BE2C (cell line): Measurements from ENCODE around the gene S100A4.

Experiments
- DNase-seq: peaks from one replicate; pipeline ENCODE4 v3.0.0-alpha.2; 2020
- H3K27me3 ChIP-seq: fragments of 250-450 bp; sonication (Bioruptor Pico); 2 replicates; pipeline ENCODE4 v1.5.1; 2020; ENCODE audit warnings: mild to moderate bottlenecking
- H3K36me3 ChIP-seq: fragments of 250-450 bp; sonication (Bioruptor Pico); 2 replicates; pipeline ENCODE4 v1.5.1; 2020; ENCODE audit warnings: mild to moderate bottlenecking
- H3K4me1 ChIP-seq: fragments of 250-450 bp; sonication (Bioruptor Pico); 2 replicates; pipeline ENCODE4 v1.5.1; 2020
- H3K4me3 ChIP-seq: 2 replicates; pipeline ENCODE4 v1.5.1; 2011; ENCODE audit warnings: low read depth, low read length
- H3K9me3 ChIP-seq: fragments of 250-450 bp; sonication (Bioruptor Pico); 2 replicates; pipeline ENCODE4 v1.5.1; 2020
- TF ChIP-seq, protein P1 (sequence below): IDR thresholded peaks from 2 replicates; pipeline ENCODE4 v1.5.1; 2012; ENCODE audit warnings: mild to moderate bottlenecking, low read depth, low read length

Gene S100A4

DNA sequence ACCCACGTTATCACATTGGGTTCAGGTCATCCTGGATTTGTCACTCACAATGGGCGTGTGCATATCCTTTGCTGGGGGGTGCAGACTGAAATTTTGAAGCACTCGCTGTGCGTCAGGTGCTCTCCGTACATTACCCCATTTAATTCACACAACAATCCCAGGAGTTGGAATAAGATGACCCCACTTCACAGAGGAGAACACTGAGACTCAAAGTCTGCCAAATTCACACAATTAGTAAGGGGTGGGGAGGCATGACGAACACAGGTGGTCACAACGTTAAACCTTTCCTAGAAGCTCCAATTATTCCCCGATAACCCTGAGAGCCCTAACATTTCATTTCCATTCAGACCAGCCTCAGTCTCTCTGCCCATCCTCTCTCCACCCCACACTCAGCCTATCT is 23.9 kb upstream of the S100A4 start:
- Histone ChIP-seq H3K9me3 (no peaks in the 10 kb centered on the region), H3K4me1 (peaks cover 38% of the 10 kb centered on the region), H3K36me3 (no peaks in the 10 kb centered on the region), H3K4me3 (no peak overlapping the region), H3K27me3 (no peaks in the 10 kb centered on the region)
- no peak for DNase-seq
- TF ChIP-seq, protein P1, sequence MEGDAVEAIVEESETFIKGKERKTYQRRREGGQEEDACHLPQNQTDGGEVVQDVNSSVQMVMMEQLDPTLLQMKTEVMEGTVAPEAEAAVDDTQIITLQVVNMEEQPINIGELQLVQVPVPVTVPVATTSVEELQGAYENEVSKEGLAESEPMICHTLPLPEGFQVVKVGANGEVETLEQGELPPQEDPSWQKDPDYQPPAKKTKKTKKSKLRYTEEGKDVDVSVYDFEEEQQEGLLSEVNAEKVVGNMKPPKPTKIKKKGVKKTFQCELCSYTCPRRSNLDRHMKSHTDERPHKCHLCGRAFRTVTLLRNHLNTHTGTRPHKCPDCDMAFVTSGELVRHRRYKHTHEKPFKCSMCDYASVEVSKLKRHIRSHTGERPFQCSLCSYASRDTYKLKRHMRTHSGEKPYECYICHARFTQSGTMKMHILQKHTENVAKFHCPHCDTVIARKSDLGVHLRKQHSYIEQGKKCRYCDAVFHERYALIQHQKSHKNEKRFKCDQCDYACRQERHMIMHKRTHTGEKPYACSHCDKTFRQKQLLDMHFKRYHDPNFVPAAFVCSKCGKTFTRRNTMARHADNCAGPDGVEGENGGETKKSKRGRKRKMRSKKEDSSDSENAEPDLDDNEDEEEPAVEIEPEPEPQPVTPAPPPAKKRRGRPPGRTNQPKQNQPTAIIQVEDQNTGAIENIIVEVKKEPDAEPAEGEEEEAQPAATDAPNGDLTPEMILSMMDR, result no peak

DNA sequence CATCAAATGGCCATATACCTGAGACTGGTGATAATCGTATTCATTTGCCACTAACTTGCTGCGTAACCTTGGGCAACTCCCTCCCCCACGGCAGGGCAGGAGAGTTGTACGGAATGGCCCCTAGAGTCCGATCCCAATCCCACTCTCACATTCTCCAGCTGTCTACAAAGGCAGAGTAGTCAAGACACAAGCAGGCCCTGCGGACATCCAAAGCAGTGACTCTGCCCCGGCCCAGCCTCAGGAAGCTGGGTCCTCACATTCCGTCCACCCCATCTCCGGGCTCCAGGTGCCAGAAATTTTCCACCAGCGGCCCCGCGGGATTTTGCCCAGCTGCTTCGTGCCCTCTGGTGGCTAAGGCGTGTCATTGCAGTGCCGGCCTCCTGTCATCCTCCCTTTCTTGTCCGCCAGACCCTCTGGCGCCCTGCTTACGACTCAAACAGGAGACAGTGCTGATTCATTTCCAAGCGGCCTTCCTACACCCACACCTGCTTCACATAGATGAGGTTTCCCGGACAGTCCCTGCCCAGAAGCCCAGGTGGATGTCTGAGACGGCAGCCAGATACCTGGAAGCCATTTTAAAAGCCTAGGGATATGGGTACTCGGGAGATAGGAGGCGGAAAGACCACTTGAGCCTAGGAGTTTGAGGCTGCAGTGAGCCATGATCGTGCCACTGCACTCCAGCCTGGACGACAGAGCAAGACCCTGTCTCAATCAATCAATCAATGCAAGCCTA is 22.9 kb upstream of the S100A4 start:
- Histone ChIP-seq H3K27me3 (no peaks in the 10 kb centered on the region), H3K36me3 (no peaks in the 10 kb centered on the region), H3K9me3 (no peaks in the 10 kb centered on the region), H3K4me3 (peak overlapping the region; percentile 51), H3K4me1 (peaks cover 38% of the 10 kb centered on the region)
- DNase-seq, result peak; percentile 94
- TF ChIP-seq, protein P1, result peak; percentile 99

DNA sequence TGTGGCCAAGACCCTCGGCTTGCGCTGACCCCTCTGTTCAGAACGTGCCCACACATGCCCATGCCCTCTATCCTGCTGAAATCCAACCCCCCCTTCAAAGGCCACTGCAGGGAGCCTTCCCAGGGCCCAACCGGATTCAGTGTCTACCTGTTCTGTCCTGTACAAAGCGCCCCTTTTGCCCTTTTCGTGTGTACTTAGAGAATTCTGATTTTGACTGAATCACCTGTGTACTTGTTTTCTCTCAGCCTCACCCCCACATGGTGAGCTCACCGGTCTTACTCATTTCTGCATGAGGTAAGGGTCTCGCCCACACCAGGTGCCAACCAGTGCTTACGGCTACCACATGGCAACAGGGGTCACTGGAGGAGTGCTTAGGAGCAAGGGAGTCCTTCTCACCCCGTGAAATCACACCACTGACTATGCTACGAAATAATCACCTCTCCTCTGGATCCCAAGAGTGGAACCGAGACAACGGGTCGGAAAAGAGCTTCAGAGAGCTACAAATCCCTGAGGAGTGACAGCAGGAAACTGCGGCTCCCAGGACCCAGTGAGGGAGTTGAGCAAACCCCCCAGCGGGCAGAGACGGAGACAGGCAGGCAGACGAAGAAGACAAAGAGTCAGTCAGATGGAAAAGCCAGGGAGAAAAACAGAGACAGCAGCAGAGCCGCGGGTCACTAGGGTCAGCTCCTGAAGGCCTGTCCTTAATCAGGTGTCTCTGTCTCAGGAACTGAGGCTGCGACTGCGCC is 22.2 kb upstream of the S100A4 start:
- Histone ChIP-seq H3K4me3 (peak overlapping the region; percentile 51), H3K27me3 (no peaks in the 10 kb centered on the region), H3K36me3 (no peaks in the 10 kb centered on the region), H3K4me1 (peaks cover 34% of the 10 kb centered on the region), H3K9me3 (no peaks in the 10 kb centered on the region)
- TF ChIP-seq, protein P1, result no peak
- DNase-seq, result peak; percentile 62

DNA sequence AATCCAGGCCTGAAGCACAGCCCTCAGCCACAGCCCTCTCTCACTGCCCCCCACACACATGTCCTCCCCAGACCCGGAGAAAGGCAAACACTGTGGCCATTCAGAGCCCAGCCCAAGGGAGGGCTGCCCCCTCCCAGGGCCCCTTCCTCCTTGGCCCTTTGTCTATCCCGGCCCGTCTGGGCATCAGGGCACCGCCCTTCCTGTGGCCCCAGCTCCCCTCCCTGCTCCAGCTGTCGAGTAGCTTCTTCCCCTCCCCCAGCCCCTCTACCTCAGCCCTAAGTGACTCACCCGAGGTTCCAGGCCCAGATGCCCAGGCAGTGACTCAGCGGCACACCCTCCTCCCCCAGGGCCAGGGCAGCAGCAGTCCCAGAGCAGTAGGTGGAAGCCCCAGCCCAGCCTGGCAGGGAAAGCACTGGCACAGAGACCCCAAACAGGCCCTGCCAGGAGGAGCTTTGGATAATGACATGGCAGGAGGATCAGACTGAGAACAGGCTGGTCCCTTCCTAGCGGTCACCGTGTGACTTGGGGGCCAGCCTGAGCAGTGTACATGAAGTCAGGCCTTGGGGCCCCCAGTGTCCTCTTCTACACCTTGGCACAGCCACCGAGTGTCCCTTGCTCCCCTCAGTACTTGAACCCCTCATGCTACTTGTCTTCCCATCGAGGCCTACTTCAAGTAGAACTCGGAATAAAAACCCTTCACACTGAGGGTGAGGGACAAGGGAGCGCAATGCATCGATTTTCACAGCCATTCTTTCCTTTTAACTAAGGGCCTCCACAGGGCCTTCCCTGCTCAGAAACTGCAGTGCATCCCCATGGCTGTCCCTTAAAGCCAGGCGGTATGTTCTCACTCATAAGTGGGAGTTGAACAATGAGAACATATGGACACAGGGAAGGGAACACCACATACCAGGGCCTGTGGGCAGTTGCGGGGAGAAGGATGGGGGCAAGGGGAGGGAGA is 21.1 kb upstream of the S100A4 start:
- peak; percentile 98 for DNase-seq
- no peak overlapping the region for H3K4me3 ChIP-seq
- H3K4me1 ChIP-seq, result peaks cover 34% of the 10 kb centered on the region

DNA sequence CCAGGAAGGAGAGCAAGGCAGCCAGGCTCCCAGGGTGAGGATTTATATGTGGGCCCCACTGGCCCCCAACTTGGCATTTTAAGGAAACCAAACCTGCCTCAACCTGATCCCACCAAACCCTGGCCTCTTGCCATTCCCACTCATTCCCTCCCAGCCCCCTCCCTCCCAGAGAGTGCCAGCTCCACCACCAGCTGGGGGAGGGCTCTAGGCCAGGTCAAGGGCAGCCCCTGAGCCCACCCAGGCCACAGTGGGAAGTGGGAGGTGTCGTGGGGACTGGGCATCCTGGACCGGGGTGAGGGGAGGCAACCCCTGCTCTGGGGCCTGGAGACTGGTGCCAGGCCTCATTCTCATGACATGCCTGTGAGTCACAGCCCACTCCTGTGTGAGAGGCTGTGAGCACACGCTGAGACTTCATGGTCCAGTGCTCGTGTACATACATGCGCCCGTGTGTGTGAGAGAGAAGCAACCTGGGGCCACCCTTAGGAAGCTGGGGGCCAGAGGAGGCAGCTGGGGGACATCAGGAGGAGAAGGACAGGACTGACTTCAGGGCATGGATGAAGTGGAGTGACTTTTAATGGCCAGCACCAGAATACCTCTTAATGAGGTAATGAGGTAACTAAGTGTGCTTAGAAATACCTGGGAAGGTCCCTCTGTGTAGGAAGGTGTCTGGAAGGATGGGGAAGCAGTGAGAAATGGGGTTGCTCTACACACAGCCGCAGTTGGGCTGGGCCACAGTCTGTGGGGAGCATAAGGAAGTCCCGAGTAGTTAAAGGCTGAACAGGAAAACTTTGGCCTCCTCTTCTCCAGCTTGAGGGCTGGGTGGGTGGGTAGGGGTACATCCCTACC is 20.1 kb upstream of the S100A4 start, which contains the start of gene S100A2:
S100A2 (minus strand) TSS at position 316 of the 846 bp plus-strand sequence. CDS start 1,967 bp downstream, outside the sequence.
- H3K9me3 ChIP-seq, result no peaks in the 10 kb centered on the region
- no peak within 1 kb of the TSS for H3K4me3 ChIP-seq
- no peaks in the 10 kb centered on the region for H3K36me3 ChIP-seq
- DNase-seq, result peak; percentile 79
- TF ChIP-seq, protein P1, result no peak
- no peaks in the 10 kb centered on the region for H3K27me3 ChIP-seq
- peaks cover 34% of the 10 kb centered on the region for H3K4me1 ChIP-seq

More for the DNA sequence above, 21.1 kb upstream of the S100A4 start:
- Histone ChIP-seq H3K9me3 (no peaks in the 10 kb centered on the region), H3K36me3 (no peaks in the 10 kb centered on the region), H3K27me3 (no peaks in the 10 kb centered on the region)
- TF ChIP-seq, protein P1, result no peak
